Activated T-cell treated with anti-CD3 and anti-CD28 coated beads, Interleukin-2, amount 50 U/mL, for 4 hours (primary cell): Measurements from ENCODE around the gene TUBA4A. TPM values are rescaled to one million over a fixed set of nuclear protein-coding genes. Genes with fewer than 3 reads are reported as not detected.
A peak's percentile ranks its signal among the peaks of the same experiment; 100 is the strongest.
"Not testable (repeated sequence)": the region's sequence is repeated elsewhere in the genome, so short reads cannot be mapped to it uniquely, and the experiment has no call there.

Experiments used
- ATAC-seq, 2 donors: fragments of 200-7000 bp; cut with Tn5 transposase; one replicate each; pipeline ENCODE4 v1.10.0; 2021
- DNase-seq: peaks from one replicate; pipeline ENCODE4 v3.0.0-alpha.2; 2020
- H3K27me3 Mint-ChIP-seq: one replicate; pipeline ENCODE4 v1.8.0; 2021; ENCODE audit warnings: low read depth, mixed read lengths
- H3K36me3 Mint-ChIP-seq: one replicate; pipeline ENCODE4 v1.8.0; 2022; ENCODE audit warnings: mixed read lengths; ENCODE audit not compliant: insufficient read depth
- H3K4me1 Mint-ChIP-seq: one replicate; pipeline ENCODE4 v1.8.0; 2021; ENCODE audit warnings: low read depth, mixed read lengths
- H3K4me3 Mint-ChIP-seq: one replicate; pipeline ENCODE4 v1.8.0; 2021; ENCODE audit warnings: mild to moderate bottlenecking, moderate library complexity, mixed read lengths
- H3K9me3 Mint-ChIP-seq: one replicate; pipeline ENCODE4 v1.8.0; 2021; ENCODE audit warnings: mixed read lengths
- total RNA-seq, 3 donors: library from RNA; stranded (reverse); gene quantifications; one replicate each; pipeline ENCODE4 v1.2.1, GENCODE V29; 2021

The TUBA4A gene
- total RNA-seq, 3 donors from 2014 or later, result 167 to 201 (median 190) TPM

DNA sequence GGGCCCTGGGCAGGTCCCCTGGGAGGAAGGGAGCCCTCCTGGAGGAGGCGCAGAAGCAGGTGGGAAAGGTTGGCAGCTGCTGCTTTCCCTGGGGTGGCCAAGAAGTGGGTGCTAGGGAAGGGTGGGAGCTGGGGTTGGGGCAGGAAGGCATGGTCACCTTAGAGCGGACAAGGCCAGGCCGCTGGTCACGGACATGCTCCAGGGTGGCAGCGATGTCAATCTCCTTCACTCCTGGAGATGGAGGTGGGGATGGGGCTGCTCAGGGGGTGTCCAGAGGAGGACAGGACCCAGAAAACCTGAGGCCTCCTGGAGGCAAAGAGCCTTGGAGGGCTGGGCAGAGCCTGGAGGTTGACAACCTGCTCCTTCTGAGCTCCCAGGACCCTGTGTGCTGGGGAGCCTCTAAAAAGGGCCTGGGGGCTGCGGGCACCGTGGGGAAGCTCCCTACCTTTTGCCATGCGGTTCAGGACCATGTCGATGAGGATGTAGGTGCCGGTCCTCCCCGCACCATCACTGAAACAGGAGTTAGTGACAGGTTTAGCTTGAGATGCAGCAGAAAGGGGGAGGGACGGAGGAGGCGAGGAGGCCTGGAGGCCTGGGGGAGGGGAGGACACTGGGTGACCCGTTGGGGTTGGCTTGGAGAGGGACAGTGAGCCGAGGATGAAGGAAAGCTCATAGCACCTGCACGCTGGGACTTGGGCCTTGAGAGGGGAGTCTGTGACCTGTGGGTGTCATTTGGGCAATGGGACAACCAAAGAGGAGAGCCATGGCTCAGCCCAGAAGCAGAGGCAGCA, 36.9 kb upstream of the TUBA4A start:
- no peaks in the 10 kb centered on the region for H3K9me3 Mint-ChIP-seq
- H3K36me3 Mint-ChIP-seq, result peaks cover 2% of the 10 kb centered on the region
- no peak overlapping the region for H3K4me3 Mint-ChIP-seq
- H3K4me1 Mint-ChIP-seq, result peaks cover 13% of the 10 kb centered on the region
- ATAC-seq, result no peak
- DNase-seq, result no peak
- no peaks in the 10 kb centered on the region for H3K27me3 Mint-ChIP-seq

GRCh38 chr2:219289537-219290361, 36.0 kb upstream of the TUBA4A start:
- H3K4me1 Mint-ChIP-seq, result peaks cover 11% of the 10 kb centered on the region
- H3K36me3 Mint-ChIP-seq, result peaks cover 4% of the 10 kb centered on the region
- no peak overlapping the region for H3K4me3 Mint-ChIP-seq
- H3K27me3 Mint-ChIP-seq, result no peaks in the 10 kb centered on the region
- no peak for ATAC-seq
- no peaks in the 10 kb centered on the region for H3K9me3 Mint-ChIP-seq
- DNase-seq, result no peak

- Mint-ChIP-seq H3K4me3 (no peak overlapping the region), H3K4me1 (peaks cover 7% of the 10 kb centered on the region), H3K27me3 (no peaks in the 10 kb centered on the region), H3K9me3 (no peaks in the 10 kb centered on the region), H3K36me3 (peaks cover 4% of the 10 kb centered on the region)
- DNase-seq (no peak), ATAC-seq (no peak)
Observed at GRCh38 chr2:219289195-219289536, 35.4 kb upstream of the TUBA4A start.

DNA sequence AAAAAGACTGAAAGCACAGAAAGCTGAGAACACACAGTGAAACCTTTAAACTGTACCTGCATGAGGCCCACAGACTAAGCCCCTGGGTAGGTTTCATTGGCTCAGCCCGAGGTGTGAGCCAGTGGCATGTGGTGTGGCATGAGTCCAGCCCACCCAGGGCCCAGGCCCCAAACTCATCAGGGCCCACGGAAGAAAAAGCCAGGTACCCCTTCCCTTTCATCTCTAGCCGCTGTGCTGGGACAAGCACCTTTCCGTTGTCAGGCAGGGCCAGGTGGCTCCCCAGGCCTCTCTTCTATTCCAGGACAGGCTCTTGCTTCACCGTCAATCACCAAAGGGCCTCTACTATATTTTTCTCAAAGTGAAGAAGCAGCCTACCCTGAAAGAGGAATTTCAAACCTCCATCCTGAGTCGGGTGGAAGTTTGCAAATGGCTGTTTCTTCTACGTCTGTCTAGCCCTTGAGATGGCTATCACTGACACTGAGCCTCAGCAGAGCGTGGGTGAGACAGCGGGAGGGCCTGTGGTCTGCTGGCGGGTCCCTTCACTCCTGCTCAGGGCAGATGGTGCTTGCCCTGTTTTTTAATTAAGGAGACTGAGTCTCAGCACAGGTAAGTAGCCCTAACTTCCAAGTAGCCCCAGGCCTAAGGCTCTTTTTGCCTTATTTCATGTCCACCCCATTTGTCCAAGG, 34.0 kb upstream of the TUBA4A start:
- Mint-ChIP-seq H3K4me1 (peaks cover 8% of the 10 kb centered on the region), H3K36me3 (peaks cover 15% of the 10 kb centered on the region), H3K4me3 (no peak overlapping the region), H3K27me3 (no peaks in the 10 kb centered on the region), H3K9me3 (no peaks in the 10 kb centered on the region)
- ATAC-seq (no peak), DNase-seq (no peak)

- not testable (repeated sequence) for H3K4me3 Mint-ChIP-seq, H3K27me3 Mint-ChIP-seq, DNase-seq, ATAC-seq, H3K9me3 Mint-ChIP-seq, H3K4me1 Mint-ChIP-seq
- peaks cover 17% of the 10 kb centered on the region for H3K36me3 Mint-ChIP-seq
Observed at GRCh38 chr2:219287116-219287440, 33.4 kb upstream of the TUBA4A start.

- Mint-ChIP-seq H3K27me3 (no peaks in the 10 kb centered on the region), H3K4me1 (peaks cover 8% of the 10 kb centered on the region), H3K9me3 (no peaks in the 10 kb centered on the region), H3K4me3 (no peak overlapping the region), H3K36me3 (peaks cover 19% of the 10 kb centered on the region)
- no peak for DNase-seq
- no peak for ATAC-seq
Observed at GRCh38 chr2:219286436-219287115, 32.9 kb upstream of the TUBA4A start.

DNA sequence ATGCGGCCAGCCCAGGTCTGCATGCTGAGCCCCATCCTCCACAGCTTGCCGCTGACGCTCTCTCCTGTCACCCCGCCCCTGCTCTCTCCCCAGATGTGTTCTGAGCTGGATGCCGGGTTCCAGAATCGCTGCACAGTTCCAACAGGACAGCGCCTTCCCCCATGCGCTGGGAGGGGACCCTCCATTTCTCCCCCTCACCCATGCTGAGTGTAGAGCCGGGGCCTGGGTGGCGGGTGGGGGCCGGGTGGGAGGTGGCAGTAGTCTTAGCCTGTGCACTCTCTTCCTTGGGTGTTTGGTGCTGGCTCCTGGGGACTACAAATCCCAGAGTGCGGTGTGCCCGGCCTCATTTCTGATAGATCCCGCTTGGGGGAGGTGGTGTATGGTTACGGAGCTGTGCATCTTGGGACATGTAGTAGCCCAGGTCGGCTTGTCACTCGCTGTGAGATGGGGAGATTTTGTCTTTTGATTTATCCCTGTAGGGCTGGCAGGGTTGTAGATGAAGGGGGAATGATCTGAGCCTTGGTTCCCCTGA, 32.2 kb upstream of the TUBA4A start:
- Mint-ChIP-seq H3K36me3 (peaks cover 24% of the 10 kb centered on the region), H3K4me1 (peaks cover 14% of the 10 kb centered on the region), H3K4me3 (no peak overlapping the region), H3K9me3 (no peaks in the 10 kb centered on the region), H3K27me3 (no peaks in the 10 kb centered on the region)
- no peak for ATAC-seq
- DNase-seq, result no peak

DNA sequence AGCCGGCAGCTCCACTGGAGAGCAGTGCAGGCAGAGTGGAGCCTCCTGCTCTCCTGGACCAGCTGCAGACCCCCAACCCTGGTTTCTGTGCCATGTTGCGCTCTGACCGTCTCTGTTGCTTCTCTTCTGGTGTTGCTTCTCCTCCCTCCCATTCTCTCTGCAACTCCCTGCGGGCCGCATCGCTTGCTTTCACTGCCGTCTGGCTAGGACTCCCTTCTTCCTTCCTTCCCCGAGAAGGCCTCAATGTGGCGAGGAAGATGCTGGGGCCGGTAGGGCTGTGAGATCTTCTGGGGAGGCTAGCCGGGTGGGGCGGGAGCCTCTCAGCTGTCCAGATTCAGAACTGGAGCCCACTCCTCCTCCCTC, 31.6 kb upstream of the TUBA4A start:
- H3K4me3 Mint-ChIP-seq, result no peak overlapping the region

GRCh38 chr2:219284501-219285372, 31.0 kb upstream of the TUBA4A start:
- H3K4me3 Mint-ChIP-seq, result no peak overlapping the region
- H3K9me3 Mint-ChIP-seq, result no peaks in the 10 kb centered on the region
- ATAC-seq (no peak), DNase-seq (no peak)
- peaks cover 25% of the 10 kb centered on the region for H3K4me1 Mint-ChIP-seq
- H3K36me3 Mint-ChIP-seq, result peaks cover 25% of the 10 kb centered on the region
- H3K27me3 Mint-ChIP-seq, result no peaks in the 10 kb centered on the region

More for the DNA sequence above, 31.6 kb upstream of the TUBA4A start:
- H3K4me1 Mint-ChIP-seq, result peaks cover 18% of the 10 kb centered on the region
- no peak for DNase-seq
- no peaks in the 10 kb centered on the region for H3K27me3 Mint-ChIP-seq
- H3K9me3 Mint-ChIP-seq, result no peaks in the 10 kb centered on the region
- ATAC-seq, result no peak
- peaks cover 25% of the 10 kb centered on the region for H3K36me3 Mint-ChIP-seq

DNA sequence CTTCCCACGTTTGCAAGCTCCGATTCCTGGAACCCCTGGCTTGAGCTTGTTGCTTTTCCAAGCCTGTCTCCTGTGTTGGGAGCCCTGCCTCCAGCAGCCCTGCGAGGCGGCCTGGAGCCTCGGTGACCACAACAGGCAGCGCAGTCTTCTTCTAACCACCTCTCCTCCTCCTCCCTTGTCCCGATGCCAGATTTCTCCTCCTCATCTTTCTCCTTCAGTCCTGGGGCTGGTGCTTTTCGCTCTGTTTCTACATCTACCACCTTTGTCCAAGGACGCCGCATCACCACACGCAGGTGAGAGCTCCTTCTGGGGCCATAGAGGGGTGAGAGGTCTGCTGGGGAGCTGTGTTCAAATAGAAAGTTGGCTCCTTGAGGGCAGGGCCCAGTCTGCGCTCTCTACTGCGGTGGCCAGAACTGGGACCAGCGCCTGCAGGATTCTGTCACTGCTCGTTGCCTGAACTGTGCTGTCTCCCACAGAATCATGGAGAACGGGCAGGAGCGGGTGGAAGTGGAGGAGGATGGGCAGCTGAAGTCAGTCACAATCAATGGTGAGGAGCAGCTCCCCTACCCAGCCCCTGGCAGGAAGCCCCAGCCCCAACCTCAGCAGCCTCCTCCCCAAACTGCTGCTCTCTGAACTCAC, 29.3 kb upstream of the TUBA4A start:
- H3K4me3 Mint-ChIP-seq, result no peak overlapping the region
- H3K36me3 Mint-ChIP-seq, result peaks cover 25% of the 10 kb centered on the region
- no peak for DNase-seq
- H3K9me3 Mint-ChIP-seq, result no peaks in the 10 kb centered on the region
- no peaks in the 10 kb centered on the region for H3K27me3 Mint-ChIP-seq
- peaks cover 37% of the 10 kb centered on the region for H3K4me1 Mint-ChIP-seq
- ATAC-seq, result no peak

DNA sequence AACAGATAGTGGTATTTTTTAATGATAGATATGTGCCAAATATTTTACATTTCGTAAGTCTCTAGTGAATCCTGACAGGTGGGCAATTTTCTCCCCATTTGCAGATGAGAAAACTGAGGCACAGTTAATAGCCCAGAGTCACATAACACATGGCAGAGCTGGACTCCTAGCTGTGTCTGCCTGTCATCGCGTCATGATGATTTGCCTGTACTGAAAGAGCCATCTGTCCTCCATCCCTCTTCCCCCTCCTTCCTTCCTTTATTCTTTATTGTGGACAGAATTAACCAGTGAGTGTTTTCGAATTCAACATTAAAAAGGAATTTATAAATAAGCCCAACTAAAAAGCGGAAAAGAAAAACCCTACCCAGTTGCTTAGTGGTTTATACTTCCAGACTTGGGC, 28.7 kb upstream of the TUBA4A start:
- no peak for ATAC-seq
- Mint-ChIP-seq H3K4me3 (no peak overlapping the region), H3K36me3 (peaks cover 25% of the 10 kb centered on the region), H3K27me3 (no peaks in the 10 kb centered on the region), H3K9me3 (no peaks in the 10 kb centered on the region), H3K4me1 (peaks cover 44% of the 10 kb centered on the region)
- no peak for DNase-seq

DNA sequence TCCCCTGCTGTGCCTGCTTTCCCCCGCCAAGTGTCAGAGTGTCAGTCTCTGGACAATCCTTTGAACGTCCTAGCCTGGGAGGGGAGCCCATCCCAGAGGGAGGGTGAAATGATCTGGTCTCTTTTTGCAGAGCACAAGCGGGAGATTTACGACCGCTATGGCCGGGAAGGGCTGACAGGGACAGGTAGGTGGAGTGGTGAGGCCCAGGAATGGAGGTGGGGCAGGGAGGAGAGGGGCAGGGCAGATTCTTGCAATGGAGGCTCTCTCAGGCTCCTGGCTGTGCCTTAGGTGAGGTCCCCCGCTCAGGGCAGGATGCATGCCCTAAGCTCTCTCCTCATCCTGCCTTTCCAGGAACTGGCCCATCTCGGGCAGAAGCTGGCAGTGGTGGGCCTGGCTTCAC, 27.9 kb upstream of the TUBA4A start:
- Mint-ChIP-seq H3K27me3 (no peaks in the 10 kb centered on the region), H3K9me3 (no peaks in the 10 kb centered on the region), H3K4me3 (no peak overlapping the region), H3K36me3 (peaks cover 25% of the 10 kb centered on the region), H3K4me1 (peaks cover 47% of the 10 kb centered on the region)
- no peak for DNase-seq
- no peak for ATAC-seq

GRCh38 chr2:219280651-219281050, 26.9 kb upstream of the TUBA4A start:
- ATAC-seq (no peak), DNase-seq (no peak)
- peaks cover 43% of the 10 kb centered on the region for H3K4me1 Mint-ChIP-seq
- peaks cover 23% of the 10 kb centered on the region for H3K36me3 Mint-ChIP-seq
- no peaks in the 10 kb centered on the region for H3K27me3 Mint-ChIP-seq
- no peaks in the 10 kb centered on the region for H3K9me3 Mint-ChIP-seq
- peak overlapping the region; percentile 93 for H3K4me3 Mint-ChIP-seq
